Psoas muscle (tissue), 8 donors: ENCODE data around the gene NR3C1. TPM values are rescaled to one million over a fixed set of nuclear protein-coding genes. Genes with fewer than 3 reads are reported as not detected.

Experiments used
- ATAC-seq, 4 donors: fragments of 200-7000 bp; cut with Tn5 transposase; one replicate each; pipeline ENCODE4 v1.9.1; 2020; ENCODE audit warnings: moderate library complexity in 3 of 4, mild to moderate bottlenecking in 2 of 4
- DNase-seq, 2 donors: peaks; one replicate each; pipeline ENCODE4 v3.0.0-alpha.2; 2020
- H3K27ac ChIP-seq: fragments of 200-600 bp; one replicate; pipeline ENCODE4 v1.8.0; 2022
- H3K27me3 ChIP-seq, 3 donors: fragments of 200-600 bp in 1 of 3; one replicate each; pipeline versions ENCODE4 v1.6.1 to v1.8.0; 2013 to 2022; ENCODE audit warnings: low read length in 2 of 3, mild to moderate bottlenecking in 2 of 3, moderate library complexity in 1 of 3; ENCODE audit not compliant: insufficient read depth in 3 of 3
- H3K36me3 ChIP-seq, 2 donors: fragments of 200-600 bp in 1 of 2; one replicate each; pipeline versions ENCODE4 v1.6.1 to v1.8.0; 2013 to 2022; ENCODE audit warnings: low read depth in 1 of 2, mild to moderate bottlenecking in 1 of 2, moderate library complexity in 1 of 2; ENCODE audit not compliant: insufficient read depth in 1 of 2
- H3K4me1 ChIP-seq: fragments of 200-600 bp; one replicate; pipeline ENCODE4 v1.8.0; 2022
- H3K4me3 ChIP-seq: fragments of 200-600 bp; one replicate; pipeline ENCODE4 v1.8.0; 2022; ENCODE audit warnings: mild to moderate bottlenecking
- H3K9me3 ChIP-seq: fragments of 200-600 bp; one replicate; pipeline ENCODE4 v1.8.0; 2022
- WGBS, 3 donors: extraction: QIAGEN DNeasy Blood & Tissue Kit; methylation state at CpG; one replicate each; pipeline versions ENCODE4 v1.1.6 to v1.1.7; 2013; 5-methylcytosine and 5-hydroxymethylcytosine counted together
- intact Hi-C, 2 donors: fragments of 100-400 bp; cut with DNase I; formaldehyde crosslinking; loops; one replicate each; pipeline versions ENCODE4 v1.11.0 to v1.14.2; 2022
- polyA plus RNA-seq, 3 donors: library from polyadenylated mRNA; stranded (reverse); fragments of 200-250 nt; gene quantifications; one replicate each; pipeline ENCODE4 v1.2.3, GENCODE V29; 2013
- total RNA-seq, 4 donors: library from RNA; stranded (reverse); fragmentation: NEBNext Ultra II Directional in 2 of 4; extraction: Animal tissue kit (Norgen Biotek cat#: 25700) in 2 of 4; gene quantifications; one replicate each; pipeline versions ENCODE4 v1.2.1 to v1.2.4, GENCODE V29; 2021 to 2023
- TF ChIP-seq, protein P1 (sequence below): fragments of 200-600 bp; IDR thresholded peaks from one replicate; pipeline ENCODE4 v1.8.0; 2022; ENCODE audit warnings: antibody characterized with exemption
- donor health status: healthy with polysubstance abuse.
- donor health status: DM: no; HTN: no; CAD: no; lungs with moderate emphysema.
- donor health status: Bipolar disorder and iron deficiency.
- donor health status: healthy.
- donor health status: DM: yes; HTN: yes; CAD: no.
- donor health status: DM: no; HTN: no; CAD: no.
- donor health status: DM: no; HTN: no; CAD: no.
- donor health status: DM: yes; HTN: yes; CAD: no.

Gene NR3C1
- total and polyA plus RNA-seq, 7 donors = 16.5 to 89.7 (median 55.8) TPM

DNA sequence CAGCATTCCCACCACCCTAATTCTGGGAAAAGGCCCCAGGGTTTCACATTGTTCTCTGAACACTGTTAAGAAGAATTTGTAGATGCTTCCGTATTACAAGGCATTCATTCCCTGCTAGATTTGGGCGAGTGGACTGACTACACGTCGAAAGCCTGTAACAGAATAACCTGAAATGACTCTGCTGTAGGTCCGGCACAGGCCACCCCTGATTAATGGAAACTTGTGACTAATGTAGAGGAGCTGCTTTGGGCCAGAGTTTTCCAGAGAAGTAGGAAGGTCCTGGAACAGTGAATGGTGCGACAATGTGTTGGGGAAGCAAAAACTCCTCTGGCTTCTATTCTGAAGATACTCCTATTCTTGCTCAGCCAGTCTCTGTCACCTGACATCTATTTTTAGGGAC, 87.6 kb downstream of the NR3C1 start:
- Histone ChIP-seq H3K9me3 (no peaks in the 10 kb centered on the region), H3K27me3 (no peaks in the 10 kb centered on the region), H3K4me3 (peak overlapping the region; percentile 31), H3K27ac (peak overlapping the region; percentile 86), H3K36me3 (peaks cover 6 to 23% of the 10 kb centered on the region in 2 donors), H3K4me1 (peaks cover 75% of the 10 kb centered on the region)
- DNase-seq = no peak
- TF ChIP-seq, protein P1, sequence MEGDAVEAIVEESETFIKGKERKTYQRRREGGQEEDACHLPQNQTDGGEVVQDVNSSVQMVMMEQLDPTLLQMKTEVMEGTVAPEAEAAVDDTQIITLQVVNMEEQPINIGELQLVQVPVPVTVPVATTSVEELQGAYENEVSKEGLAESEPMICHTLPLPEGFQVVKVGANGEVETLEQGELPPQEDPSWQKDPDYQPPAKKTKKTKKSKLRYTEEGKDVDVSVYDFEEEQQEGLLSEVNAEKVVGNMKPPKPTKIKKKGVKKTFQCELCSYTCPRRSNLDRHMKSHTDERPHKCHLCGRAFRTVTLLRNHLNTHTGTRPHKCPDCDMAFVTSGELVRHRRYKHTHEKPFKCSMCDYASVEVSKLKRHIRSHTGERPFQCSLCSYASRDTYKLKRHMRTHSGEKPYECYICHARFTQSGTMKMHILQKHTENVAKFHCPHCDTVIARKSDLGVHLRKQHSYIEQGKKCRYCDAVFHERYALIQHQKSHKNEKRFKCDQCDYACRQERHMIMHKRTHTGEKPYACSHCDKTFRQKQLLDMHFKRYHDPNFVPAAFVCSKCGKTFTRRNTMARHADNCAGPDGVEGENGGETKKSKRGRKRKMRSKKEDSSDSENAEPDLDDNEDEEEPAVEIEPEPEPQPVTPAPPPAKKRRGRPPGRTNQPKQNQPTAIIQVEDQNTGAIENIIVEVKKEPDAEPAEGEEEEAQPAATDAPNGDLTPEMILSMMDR = no peak
- peak; percentile 72 to 83 (median 80) for ATAC-seq
- intact Hi-C loops = loop anchor here (5.0 to 10.0 kb wide), 3 partner anchors 59 to 86 kb away; partner anchors contain the start of gene NR3C1 (in 1 of the 2)
- WGBS, 3 donors = 23 to 35% (median 34%) methylated on average over 6 of the region's 6 CpGs

DNA sequence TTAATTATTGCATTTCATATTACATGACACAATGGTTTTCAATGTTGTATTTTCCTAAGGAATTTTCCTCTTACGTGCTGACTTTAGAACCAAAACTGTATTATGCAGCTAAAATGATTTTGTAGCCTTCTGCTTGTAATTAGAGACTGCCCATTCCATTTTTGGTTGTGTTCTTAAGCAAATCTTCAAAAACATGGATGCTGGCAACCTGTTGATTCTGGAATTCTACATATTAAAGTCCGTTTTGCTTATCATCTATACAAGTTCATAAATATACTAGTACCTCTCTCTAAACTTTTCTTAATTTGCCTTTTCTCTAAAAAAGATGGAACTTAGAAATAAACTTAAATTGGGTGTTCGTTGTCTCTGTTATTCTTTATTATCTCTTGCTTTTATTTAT, 88.3 kb downstream of the NR3C1 start:
- WGBS, 3 donors = 74 to 87% (median 74%) methylated on average over 3 of the region's 3 CpGs
- intact Hi-C loops = loop anchor here (5.0 to 10.0 kb wide), 3 partner anchors 60 to 87 kb away; partner anchors contain the start of gene NR3C1 (in 1 of the 2)
- H3K27ac ChIP-seq = peak overlapping the region; percentile 86

DNA sequence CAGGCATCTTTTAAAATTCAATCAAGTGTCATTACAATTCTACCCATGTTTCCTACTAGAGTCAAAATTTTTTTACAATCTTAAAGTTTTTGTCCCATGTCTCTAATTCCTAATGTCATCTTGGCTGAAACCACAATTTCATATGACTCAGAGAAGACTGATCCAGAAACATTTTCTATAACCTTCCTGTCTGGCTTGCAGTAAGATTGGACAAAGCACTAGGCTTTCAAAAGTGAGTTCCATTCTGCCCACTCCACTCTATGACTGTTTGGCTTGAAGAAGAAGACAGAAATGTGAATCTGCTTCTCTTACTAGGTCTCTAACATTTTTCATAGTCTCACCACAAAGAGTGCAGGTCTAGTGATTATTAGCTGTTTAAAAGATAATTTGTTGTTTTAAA, 88.8 kb downstream of the NR3C1 start:
- Histone ChIP-seq H3K4me1 (peaks cover 68% of the 10 kb centered on the region), H3K27ac (peak overlapping the region; percentile 86), H3K4me3 (no peak overlapping the region), H3K27me3 (no peaks in the 10 kb centered on the region), H3K36me3 (peaks cover 8 to 36% of the 10 kb centered on the region in 2 donors), H3K9me3 (no peaks in the 10 kb centered on the region)
- TF ChIP-seq, protein P1 = no peak
- intact Hi-C loops = loop anchor here (5.0 to 10.0 kb wide), 3 partner anchors 60 to 88 kb away; partner anchors contain the start of gene NR3C1 (in 1 of the 2)
- DNase-seq (no peak), ATAC-seq (peak; percentile 43 to 63 (median 52))

More for the DNA sequence above, 88.3 kb downstream of the NR3C1 start:
- peaks cover 74% of the 10 kb centered on the region for H3K4me1 ChIP-seq
- H3K9me3 ChIP-seq = no peaks in the 10 kb centered on the region
- H3K27me3 ChIP-seq = no peaks in the 10 kb centered on the region
- no peak for DNase-seq
- no peak for ATAC-seq
- peaks cover 6 to 30% of the 10 kb centered on the region in 2 donors for H3K36me3 ChIP-seq
- peak overlapping the region; percentile 31 for H3K4me3 ChIP-seq
- TF ChIP-seq, protein P1 = no peak

DNA sequence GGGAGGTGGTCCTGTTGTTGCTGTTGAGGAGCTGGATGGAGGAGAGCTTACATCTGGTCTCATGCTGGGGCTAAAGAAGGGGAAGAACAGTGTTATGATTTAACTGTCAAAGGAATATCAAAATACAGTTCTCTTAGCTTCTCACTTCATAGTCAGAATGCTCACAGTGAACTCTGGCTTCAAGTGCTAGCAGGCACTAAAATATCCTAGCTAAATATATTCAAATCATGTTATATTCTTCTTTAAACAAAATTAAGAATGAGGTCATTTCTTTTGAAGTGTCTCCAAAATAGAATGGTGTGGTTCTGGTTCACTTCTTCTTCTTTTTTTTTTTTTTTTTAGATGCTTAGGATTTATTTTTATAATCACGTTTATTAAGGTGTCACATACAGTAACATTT, 89.4 kb downstream of the NR3C1 start:
- DNase-seq (no peak), ATAC-seq (no peak)
- intact Hi-C loops = loop anchor here in 1 of 2 donors (10.0 kb wide), 1 partner anchor 61 kb away; no protein-coding TSS in a partner anchor
- Histone ChIP-seq H3K4me3 (no peak overlapping the region), H3K4me1 (peaks cover 67% of the 10 kb centered on the region), H3K27ac (peak overlapping the region; percentile 86), H3K27me3 (no peaks in the 10 kb centered on the region), H3K9me3 (no peaks in the 10 kb centered on the region), H3K36me3 (peaks cover 8 to 41% of the 10 kb centered on the region in 2 donors)
- TF ChIP-seq, protein P1 = no peak
- 19 to 69% (median 29%) methylated on average over 1 of the region's 1 CpG for WGBS, 3 donors
